ENCODE data around the gene GPR61. TPM values are rescaled to one million over a fixed set of nuclear protein-coding genes. Genes with fewer than 3 reads are reported as not detected.

GPR61 gene
- total RNA-seq, 2 experiments from 2014 or later: 0.34 TPM; not detected in 1

GRCh38 chr1:109548321-109549267 is 8.9 kb downstream of the GPR61 start, which contains the start of gene GNAI3:
Gene GNAI3, plus strand, starts transcription at chr1:109548615. Its CDS starts 106 bp downstream, at chr1:109548721.
- CTCF ChIA-PET: interaction anchor here (0.7 to 3.2 kb wide), 27 partner anchors 10 to 993 kb away, joined by 3 to 37 read pairs (median 5); partner anchors contain the start of genes AHCYL1, AMPD2, CYB561D1 and GNAT2
- Mint-ChIP-seq H3K4me1 (peaks cover 49% of the 10 kb centered on the region), H3K4me3 (peak within 1 kb of the TSS; percentile 99), H3K27ac (peak within 1 kb of the TSS; percentile 96), H3K9me3 (ENCODE audit: low read depth) (no peaks in the 10 kb centered on the region), H3K27me3 (no peaks in the 10 kb centered on the region), H3K36me3 (ENCODE audit: low read depth) (peaks cover 2% of the 10 kb centered on the region)
- POLR2A ChIA-PET: interaction anchor here (0.5 to 2.2 kb wide), 14 partner anchors 11 to 502 kb away, joined by 3 to 13 read pairs (median 4); partner anchors contain the start of genes AHCYL1, AMPD2, GNAT2 and GSTM1
- intact Hi-C loops (cut with DNase I, micrococcal nuclease): loop anchor here (1.0 to 5.0 kb wide), 13 partner anchors 54 to 791 kb away; partner anchors contain the start of genes AHCYL1 (in 2 of the 2), CYB561D1 (in 2 of the 2), ATXN7L2 (in 1 of the 2) and PSMA5 (in 1 of the 2)
- peak; percentile 97 for ATAC-seq
- peak; percentile 97 for DNase-seq

GRCh38 chr1:109556563-109556962 is 16.9 kb downstream of the GPR61 start:
- peaks cover 5% of the 10 kb centered on the region for H3K36me3 Mint-ChIP-seq (ENCODE audit: low read depth)
- peaks cover 75% of the 10 kb centered on the region for H3K4me1 Mint-ChIP-seq
- no peak for ATAC-seq
- ChIA-PET POLR2A (no interaction called here), CTCF (no interaction called here)
- H3K27ac Mint-ChIP-seq: peak overlapping the region; percentile 68
- no peak overlapping the region for H3K4me3 Mint-ChIP-seq
- DNase-seq: no peak
- intact Hi-C loops (cut with DNase I, micrococcal nuclease): no loop called here
- H3K27me3 Mint-ChIP-seq: no peaks in the 10 kb centered on the region
- H3K9me3 Mint-ChIP-seq (ENCODE audit: low read depth): no peaks in the 10 kb centered on the region

- H3K27ac Mint-ChIP-seq: no peak overlapping the region
- ATAC-seq (no peak), DNase-seq (no peak)
- ChIA-PET CTCF (no interaction called here), POLR2A (no interaction called here)
- peaks cover 79% of the 10 kb centered on the region for H3K4me1 Mint-ChIP-seq
- no peaks in the 10 kb centered on the region for H3K27me3 Mint-ChIP-seq
- peaks cover 5% of the 10 kb centered on the region for H3K36me3 Mint-ChIP-seq (ENCODE audit: low read depth)
- H3K9me3 Mint-ChIP-seq (ENCODE audit: low read depth): no peaks in the 10 kb centered on the region
- intact Hi-C loops (cut with DNase I, micrococcal nuclease): no loop called here
- H3K4me3 Mint-ChIP-seq: no peak overlapping the region
Measured at GRCh38 chr1:109557520-109557919, 17.8 kb downstream of the GPR61 start.

GRCh38 chr1:109559995-109560394 is 20.3 kb downstream of the GPR61 start:
- Mint-ChIP-seq H3K27me3 (no peaks in the 10 kb centered on the region), H3K27ac (no peak overlapping the region), H3K4me1 (peaks cover 75% of the 10 kb centered on the region), H3K4me3 (no peak overlapping the region), H3K9me3 (ENCODE audit: low read depth) (no peaks in the 10 kb centered on the region), H3K36me3 (ENCODE audit: low read depth) (peaks cover 7% of the 10 kb centered on the region)
- intact Hi-C loops (cut with DNase I, micrococcal nuclease): loop anchor here (5.0 kb wide), 1 partner anchor 37 kb away; no protein-coding TSS in a partner anchor
- ATAC-seq (no peak), DNase-seq (no peak)
- ChIA-PET CTCF (interaction anchor here (0.7 to 2.8 kb wide), 10 partner anchors 10 to 80 kb away, joined by 3 to 15 read pairs (median 6); partner anchors contain the start of gene GNAI3), POLR2A (interaction anchor here (1.3 kb wide), 1 partner anchor 11 kb away, joined by 8 read pairs; the partner anchor contains the start of gene GNAI3)

GRCh38 chr1:109564194-109564878 is 24.7 kb downstream of the GPR61 start:
- DNase-seq (no peak), ATAC-seq (no peak)
- H3K4me3 Mint-ChIP-seq: no peak overlapping the region
- peak overlapping the region; percentile 55 for H3K27ac Mint-ChIP-seq
- H3K36me3 Mint-ChIP-seq (ENCODE audit: low read depth): peaks cover 6% of the 10 kb centered on the region
- intact Hi-C loops (cut with DNase I, micrococcal nuclease): loop anchor here (5.0 kb wide), 1 partner anchor 33 kb away; no protein-coding TSS in a partner anchor
- H3K4me1 Mint-ChIP-seq: peaks cover 67% of the 10 kb centered on the region
- ChIA-PET CTCF (interaction anchor here (0.5 to 1.7 kb wide), 5 partner anchors 16 to 167 kb away, joined by 3 to 8 read pairs (median 3); no protein-coding TSS in a partner anchor), POLR2A (no interaction called here)
- no peaks in the 10 kb centered on the region for H3K27me3 Mint-ChIP-seq
- H3K9me3 Mint-ChIP-seq (ENCODE audit: low read depth): no peaks in the 10 kb centered on the region

- H3K36me3 Mint-ChIP-seq (ENCODE audit: low read depth): peaks cover 6% of the 10 kb centered on the region
- DNase-seq: no peak
- intact Hi-C loops (cut with DNase I, micrococcal nuclease): no loop called here
- ChIA-PET CTCF (interaction anchor here (1.7 kb wide), 1 partner anchor 21 kb away, joined by 8 read pairs; no protein-coding TSS in a partner anchor), POLR2A (no interaction called here)
- peaks cover 60% of the 10 kb centered on the region for H3K4me1 Mint-ChIP-seq
- H3K27me3 Mint-ChIP-seq: no peaks in the 10 kb centered on the region
- no peak overlapping the region for H3K4me3 Mint-ChIP-seq
- H3K27ac Mint-ChIP-seq: no peak overlapping the region
- H3K9me3 Mint-ChIP-seq (ENCODE audit: low read depth): no peaks in the 10 kb centered on the region
- ATAC-seq: no peak
Measured at GRCh38 chr1:109565241-109565640, 25.6 kb downstream of the GPR61 start.

GRCh38 chr1:109566982-109567381 is 27.3 kb downstream of the GPR61 start:
- ATAC-seq (no peak), DNase-seq (no peak)
- Mint-ChIP-seq H3K27ac (no peak overlapping the region), H3K4me1 (peaks cover 44% of the 10 kb centered on the region), H3K4me3 (no peak overlapping the region), H3K36me3 (ENCODE audit: low read depth) (peaks cover 6% of the 10 kb centered on the region), H3K9me3 (ENCODE audit: low read depth) (no peaks in the 10 kb centered on the region), H3K27me3 (no peaks in the 10 kb centered on the region)
- intact Hi-C loops (cut with DNase I, micrococcal nuclease): no loop called here
- ChIA-PET CTCF (interaction anchor here (1.2 kb wide), 1 partner anchor 74 kb away, joined by 3 read pairs; no protein-coding TSS in a partner anchor), POLR2A (no interaction called here)

GRCh38 chr1:109567877-109568672 is 28.4 kb downstream of the GPR61 start:
- H3K4me3 Mint-ChIP-seq: no peak overlapping the region
- ChIA-PET POLR2A (interaction anchor here (0.6 kb wide), 1 partner anchor 120 kb away, joined by 4 read pairs; the partner anchor contains the start of gene GSTM1), CTCF (interaction anchor here (1.2 kb wide), 1 partner anchor 73 kb away, joined by 3 read pairs; no protein-coding TSS in a partner anchor)
- H3K9me3 Mint-ChIP-seq (ENCODE audit: low read depth): no peaks in the 10 kb centered on the region
- no peak for ATAC-seq
- no peaks in the 10 kb centered on the region for H3K27me3 Mint-ChIP-seq
- intact Hi-C loops (cut with DNase I, micrococcal nuclease): no loop called here
- no peak overlapping the region for H3K27ac Mint-ChIP-seq
- H3K36me3 Mint-ChIP-seq (ENCODE audit: low read depth): peaks cover 6% of the 10 kb centered on the region
- DNase-seq: no peak
- peaks cover 44% of the 10 kb centered on the region for H3K4me1 Mint-ChIP-seq

- POLR2A ChIA-PET: no interaction called here
- ATAC-seq: no peak
Measured at GRCh38 chr1:109569323-109569722, 29.7 kb downstream of the GPR61 start.

GRCh38 chr1:109570414-109570813 is 30.7 kb downstream of the GPR61 start:
- Mint-ChIP-seq H3K27ac (no peak overlapping the region), H3K4me3 (no peak overlapping the region), H3K4me1 (peaks cover 30% of the 10 kb centered on the region), H3K36me3 (ENCODE audit: low read depth) (no peaks in the 10 kb centered on the region), H3K9me3 (ENCODE audit: low read depth) (no peaks in the 10 kb centered on the region), H3K27me3 (no peaks in the 10 kb centered on the region)
- no peak for ATAC-seq
- no peak for DNase-seq
- POLR2A ChIA-PET: no interaction called here
- CTCF ChIA-PET: interaction anchor here (1.0 to 2.1 kb wide), 9 partner anchors 10 to 69 kb away, joined by 3 to 10 read pairs (median 4); partner anchors contain the start of gene GNAI3
- intact Hi-C loops (cut with DNase I, micrococcal nuclease): no loop called here

More at GRCh38 chr1:109569323-109569722, 29.7 kb downstream of the GPR61 start:
- H3K4me1 Mint-ChIP-seq: peaks cover 36% of the 10 kb centered on the region
- DNase-seq: no peak
- H3K9me3 Mint-ChIP-seq (ENCODE audit: low read depth): no peaks in the 10 kb centered on the region
- peaks cover 4% of the 10 kb centered on the region for H3K36me3 Mint-ChIP-seq (ENCODE audit: low read depth)
- H3K4me3 Mint-ChIP-seq: no peak overlapping the region
- intact Hi-C loops (cut with DNase I, micrococcal nuclease): no loop called here
- H3K27me3 Mint-ChIP-seq: no peaks in the 10 kb centered on the region
- CTCF ChIA-PET: interaction anchor here (0.6 to 2.1 kb wide), 7 partner anchors 10 to 77 kb away, joined by 3 to 10 read pairs (median 4); partner anchors contain the start of gene GNAI3
- no peak overlapping the region for H3K27ac Mint-ChIP-seq
